Spinal cord (tissue), 10 donors: ENCODE results near the gene ETV6. TPM values are rescaled to one million over a fixed set of nuclear protein-coding genes. Genes with fewer than 3 reads are reported as not detected.

ENCODE experiments used
- DNase-seq, 6 donors: peaks; one replicate each; pipeline versions ENCODE4 v3.0.0 to v3.0.0-alpha.2; 2013 to 2015; ENCODE audit warnings: low spot score in 6 of 6, low read depth in 4 of 6
- H3K27ac ChIP-seq: one replicate; pipeline ENCODE4 v1.5.1; 2013; ENCODE audit warnings: low read depth, low read length, control low read depth
- H3K27me3 ChIP-seq: one replicate; pipeline ENCODE4 v1.6.1; 2013; ENCODE audit warnings: low read length; ENCODE audit not compliant: control insufficient read depth, insufficient read depth
- H3K36me3 ChIP-seq: one replicate; pipeline ENCODE4 v1.6.1; 2013; ENCODE audit warnings: low read length; ENCODE audit not compliant: control insufficient read depth, insufficient read depth
- H3K4me1 ChIP-seq: one replicate; pipeline ENCODE4 v1.6.1; 2013; ENCODE audit warnings: low read length; ENCODE audit not compliant: control insufficient read depth, insufficient read depth
- H3K4me3 ChIP-seq: one replicate; pipeline ENCODE4 v1.5.1; 2013; ENCODE audit warnings: low read depth, low read length, control low read depth
- H3K9me3 ChIP-seq: one replicate; pipeline ENCODE4 v1.6.1; 2013; ENCODE audit warnings: low read length; ENCODE audit not compliant: control insufficient read depth, insufficient read depth
- WGBS: methylation state at CpG from one replicate; pipeline ENCODE4 v1.1.5; 2013; ENCODE audit warnings: missing lambda C conversion rate; ENCODE audit not compliant: insufficient coverage; 5-methylcytosine and 5-hydroxymethylcytosine counted together
- polyA plus RNA-seq, 2 donors: library from polyadenylated mRNA; unstranded; fragments of 120-200 nt; gene quantifications; one replicate each; pipeline ENCODE4 v1.2.1, GENCODE V29; 2013; ENCODE audit not compliant: insufficient read length in 2 of 2
- total RNA-seq, 2 donors: library from RNA; depleted of rRNA in 1 of 2; stranded (reverse); fragments of 120-200 nt in 1 of 2; fragments of >200 nt in 1 of 2; gene quantifications; one replicate each; pipeline versions ENCODE4 v1.2.3 to v1.2.4, GENCODE V29; 2013 to 2014
- donor health status: healthy.

Gene ETV6
- total and polyA plus RNA-seq, 4 donors = 6.8 to 9.9 (median 8.1) TPM

DNA sequence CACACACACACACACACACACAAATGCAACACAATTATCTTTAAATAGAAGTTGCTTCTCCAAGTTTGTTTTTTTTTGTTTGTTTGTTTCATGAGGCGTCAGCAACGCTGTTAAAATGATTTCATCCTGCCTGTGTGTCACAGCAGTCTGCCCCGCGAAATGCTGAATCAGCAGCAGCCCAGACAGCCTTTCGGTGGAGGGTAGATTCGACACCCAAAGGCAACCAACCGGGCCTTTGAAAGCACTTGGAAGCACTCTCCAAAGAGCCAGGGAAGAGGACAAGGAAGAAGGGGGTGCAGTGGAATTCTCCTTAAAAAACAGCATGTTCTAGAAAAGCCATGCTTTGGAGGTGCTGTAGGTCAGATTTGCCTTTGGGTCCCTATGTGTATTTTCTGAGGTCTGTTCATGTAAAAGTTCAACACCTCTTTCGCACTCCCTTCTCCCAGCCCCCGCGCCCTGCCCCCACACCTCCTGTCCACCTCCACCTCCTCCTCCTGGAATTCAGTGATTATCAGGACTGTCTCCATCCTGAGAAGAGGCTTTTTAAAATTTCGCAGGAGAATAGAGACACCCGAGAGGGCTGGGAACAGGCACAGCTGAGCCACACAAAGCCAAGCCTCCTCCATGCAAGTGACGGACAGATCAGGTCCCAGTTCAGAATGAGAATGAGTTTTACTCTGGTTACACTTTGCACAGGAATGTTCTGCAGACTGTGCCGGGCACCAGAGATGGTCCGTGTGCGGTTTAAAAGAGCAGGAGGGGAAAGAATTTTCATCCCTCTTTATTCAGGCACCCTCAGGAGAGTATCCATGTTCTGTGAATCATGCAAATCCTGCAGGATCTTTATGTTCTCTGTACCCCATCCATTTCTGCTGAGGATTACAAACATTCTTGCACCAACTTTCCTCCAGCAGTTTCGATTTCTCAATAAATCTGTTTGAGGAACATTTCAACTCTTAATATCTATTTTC is 177.9 kb downstream of the ETV6 start:
- Histone ChIP-seq H3K27ac (no peak overlapping the region), H3K4me1 (peaks cover 34% of the 10 kb centered on the region)
- WGBS = 32% methylated on average over 13 of the region's 17 CpGs

GRCh38 chr12:11829764-11830194 is 180.3 kb downstream of the ETV6 start:
- Histone ChIP-seq H3K36me3 (no peaks in the 10 kb centered on the region), H3K27ac (peak overlapping the region; percentile 22), H3K4me1 (peaks cover 12% of the 10 kb centered on the region), H3K4me3 (no peak overlapping the region), H3K27me3 (no peaks in the 10 kb centered on the region), H3K9me3 (no peaks in the 10 kb centered on the region)
- no peak for DNase-seq
- 63% methylated on average over 3 of the region's 4 CpGs for WGBS

More for the DNA sequence above, 177.9 kb downstream of the ETV6 start:
- DNase-seq = peak in 2 of 6 donors; percentile 39 to 75
- Histone ChIP-seq H3K36me3 (no peaks in the 10 kb centered on the region), H3K9me3 (no peaks in the 10 kb centered on the region), H3K27me3 (no peaks in the 10 kb centered on the region), H3K4me3 (no peak overlapping the region)

DNA sequence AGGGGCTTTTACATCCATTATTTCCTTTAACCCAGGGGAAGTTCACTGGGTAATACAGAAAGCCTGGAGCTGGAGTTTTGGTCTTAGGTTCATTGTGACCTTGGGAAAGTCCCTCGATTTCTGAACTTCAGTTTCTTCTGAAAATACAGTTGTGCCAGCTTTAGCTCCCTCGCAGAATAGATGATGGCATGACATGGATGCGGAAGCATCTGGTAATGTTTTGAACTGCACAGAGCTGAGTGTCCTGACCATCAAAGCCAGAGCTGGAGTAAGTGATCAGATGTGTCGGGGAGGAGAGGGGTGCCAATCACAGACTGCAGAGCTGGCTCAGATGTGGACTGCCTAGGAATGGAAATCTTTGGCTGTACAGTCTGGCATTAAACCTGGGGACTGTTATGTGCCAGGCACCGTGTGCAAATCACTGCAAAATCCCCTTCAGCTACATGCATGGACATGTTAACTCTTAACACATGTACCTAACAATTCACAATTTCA is 180.9 kb downstream of the ETV6 start:
- peak overlapping the region; percentile 22 for H3K27ac ChIP-seq
- no peak for DNase-seq
- WGBS = 90% methylated on average over 4 of the region's 5 CpGs
- no peaks in the 10 kb centered on the region for H3K36me3 ChIP-seq
- H3K4me1 ChIP-seq = peaks cover 12% of the 10 kb centered on the region
- no peaks in the 10 kb centered on the region for H3K27me3 ChIP-seq
- no peaks in the 10 kb centered on the region for H3K9me3 ChIP-seq
- no peak overlapping the region for H3K4me3 ChIP-seq

- H3K4me3 ChIP-seq = no peak overlapping the region
- H3K27ac ChIP-seq = no peak overlapping the region
- peaks cover 15% of the 10 kb centered on the region for H3K4me1 ChIP-seq
- no peak for DNase-seq
- no peaks in the 10 kb centered on the region for H3K36me3 ChIP-seq
- H3K9me3 ChIP-seq = no peaks in the 10 kb centered on the region
- no peaks in the 10 kb centered on the region for H3K27me3 ChIP-seq
- WGBS = 81% methylated on average over 4 of the region's 4 CpGs
Measured at GRCh38 chr12:11832093-11832492, 182.6 kb downstream of the ETV6 start.

GRCh38 chr12:11833174-11833895 is 183.9 kb downstream of the ETV6 start:
- no peak for DNase-seq
- no CpG with 5 or more reads among the region's 4 CpGs for WGBS
- Histone ChIP-seq H3K27me3 (no peaks in the 10 kb centered on the region), H3K27ac (no peak overlapping the region), H3K9me3 (no peaks in the 10 kb centered on the region), H3K36me3 (no peaks in the 10 kb centered on the region), H3K4me1 (peaks cover 11% of the 10 kb centered on the region), H3K4me3 (no peak overlapping the region)

GRCh38 chr12:11834104-11834812 is 184.8 kb downstream of the ETV6 start:
- 80% methylated on average over 2 of the region's 4 CpGs for WGBS
- Histone ChIP-seq H3K27ac (no peak overlapping the region), H3K36me3 (no peaks in the 10 kb centered on the region), H3K4me3 (no peak overlapping the region), H3K27me3 (no peaks in the 10 kb centered on the region), H3K9me3 (no peaks in the 10 kb centered on the region), H3K4me1 (peaks cover 17% of the 10 kb centered on the region)
- no peak for DNase-seq

DNA sequence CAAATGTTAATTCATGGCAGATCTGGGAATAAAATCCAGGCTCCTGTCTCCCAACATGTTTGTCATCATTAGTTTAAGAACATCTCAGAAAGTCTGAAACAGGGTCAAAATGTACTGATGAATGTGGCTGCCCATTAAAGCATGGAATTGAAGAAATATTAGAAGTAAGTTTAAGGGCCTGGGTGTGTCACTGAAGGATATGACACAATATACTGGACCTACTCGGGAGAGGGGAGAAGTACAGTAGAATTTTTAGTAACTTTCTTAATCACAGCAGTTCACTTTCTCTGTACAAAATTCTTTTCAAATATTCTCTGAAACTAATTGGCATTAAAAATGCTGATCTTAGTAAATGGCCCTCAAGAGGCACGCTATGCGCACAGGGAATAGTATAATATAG is 185.5 kb downstream of the ETV6 start:
- Histone ChIP-seq H3K27me3 (no peaks in the 10 kb centered on the region), H3K36me3 (no peaks in the 10 kb centered on the region), H3K4me3 (no peak overlapping the region), H3K4me1 (peaks cover 15% of the 10 kb centered on the region), H3K9me3 (no peaks in the 10 kb centered on the region), H3K27ac (no peak overlapping the region)
- WGBS = no CpG with 5 or more reads among the region's 3 CpGs
- no peak for DNase-seq

DNA sequence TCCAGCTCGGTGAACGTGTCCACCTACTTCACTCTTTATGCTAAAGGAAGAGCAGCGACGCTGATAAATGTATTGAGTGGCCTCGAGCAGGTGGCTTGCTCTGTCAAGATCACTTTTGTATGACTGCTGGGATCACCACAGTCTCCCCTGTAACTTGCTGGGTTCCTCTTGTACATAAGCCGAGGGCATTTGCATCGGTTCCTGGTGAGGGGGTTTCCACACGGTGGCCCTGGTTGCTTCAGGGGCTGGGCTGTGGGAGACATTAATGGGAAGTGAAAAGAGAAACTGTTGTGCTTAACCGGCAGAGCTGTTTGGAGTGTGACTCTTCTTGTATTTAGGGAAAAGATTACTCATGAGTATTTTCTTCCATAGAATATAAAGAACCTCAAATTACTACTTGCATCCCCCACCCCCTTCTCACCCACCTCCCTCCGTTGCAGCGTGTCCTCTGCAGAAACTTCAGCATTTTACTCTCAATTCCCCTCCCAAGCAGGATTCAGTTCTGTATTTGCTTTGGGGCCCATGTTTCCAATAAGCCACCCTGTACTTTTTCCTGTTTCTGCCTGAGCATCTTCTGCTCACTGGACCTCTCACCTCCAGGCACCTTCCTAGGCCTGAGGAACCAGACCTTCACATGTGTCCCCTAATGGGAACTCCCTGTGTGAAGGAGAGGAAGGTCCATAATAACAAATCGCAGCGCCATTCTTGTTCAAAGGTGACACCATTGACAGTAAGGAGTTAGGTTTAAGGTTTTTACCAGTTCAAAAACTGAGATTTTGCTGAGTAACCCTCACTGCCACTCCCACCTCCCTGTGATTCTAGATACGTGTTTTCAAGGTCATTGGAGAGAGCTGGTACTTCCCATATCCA is 187.0 kb downstream of the ETV6 start:
- DNase-seq = no peak
- H3K27ac ChIP-seq = no peak overlapping the region
- H3K36me3 ChIP-seq = no peaks in the 10 kb centered on the region
- no peak overlapping the region for H3K4me3 ChIP-seq
- H3K27me3 ChIP-seq = no peaks in the 10 kb centered on the region
- H3K4me1 ChIP-seq = peaks cover 13% of the 10 kb centered on the region
- H3K9me3 ChIP-seq = no peaks in the 10 kb centered on the region
- WGBS = 66% methylated on average over 5 of the region's 14 CpGs
